Measurements from ENCODE around the gene FSD2. TPM values are rescaled to one million over a fixed set of nuclear protein-coding genes. Genes with fewer than 3 reads are reported as not detected.
A peak's percentile ranks its signal among the peaks of the same experiment; 100 is the strongest.

Gene FSD2
- total RNA-seq, 1 donor from 2014 or later = 0.09 TPM

GRCh38 chr15:82803793-82804574 lies 1.9 kb downstream of the FSD2 start:
- Histone ChIP-seq H3K27ac (ENCODE audit: low read depth, low read length) (no peak overlapping the region), H3K36me3 (ENCODE audit: insufficient read depth, low read length) (no peaks in the 10 kb centered on the region), H2AFZ (ENCODE audit: low read depth, low read length) (no peak overlapping the region), H3K4me2 (ENCODE audit: low read length) (no peak overlapping the region), H3K27me3 (ENCODE audit: insufficient read depth, low read length) (peaks cover 7% of the 10 kb centered on the region), H3K79me2 (ENCODE audit: insufficient read depth, low read length) (no peaks in the 10 kb centered on the region), H4K20me1 (ENCODE audit: insufficient read depth, low read length) (peaks cover 5% of the 10 kb centered on the region), H3K4me1 (ENCODE audit: insufficient read depth, low read length) (no peaks in the 10 kb centered on the region), H3K9me3 (ENCODE audit: insufficient read depth, low read depth, low read length) (no peaks in the 10 kb centered on the region), H3K9ac (ENCODE audit: low read length) (no peak overlapping the region), H3K4me3 (ENCODE audit: insufficient read depth, low read depth, low read length) (no peak overlapping the region)
- no peak for FAIRE-seq
- H3K9me3 Mint-ChIP-seq (ENCODE audit: unreplicated experiment) = peaks cover 6% of the 10 kb centered on the region
- H3K27me3 Mint-ChIP-seq (ENCODE audit: low read depth, unreplicated experiment) = peaks cover 32% of the 10 kb centered on the region
- peak overlapping the region; percentile 3 for H3K4me3 Mint-ChIP-seq (ENCODE audit: unreplicated experiment)
- H3K27ac Mint-ChIP-seq (ENCODE audit: unreplicated experiment) = peak overlapping the region; percentile 86
- TF ChIP-seq CTCF (IDR thresholded peaks at IDR 0.05; ENCODE audit: insufficient read depth, low read depth, low read length) (no peak), EZH2 (IDR thresholded peaks at IDR 0.05; ENCODE audit: insufficient read depth, low read length) (no peak)
- peaks cover 24% of the 10 kb centered on the region for H3K4me1 Mint-ChIP-seq (ENCODE audit: low read depth, unreplicated experiment)
- DNase-seq (ENCODE audit: low read depth) = no peak
- H3K36me3 Mint-ChIP-seq (ENCODE audit: low read depth, unreplicated experiment) = peaks cover 11% of the 10 kb centered on the region

- H3K4me1 ChIP-seq (ENCODE audit: insufficient read depth, low read length) = no peaks in the 10 kb centered on the region
- no peaks in the 10 kb centered on the region for H3K79me2 ChIP-seq (ENCODE audit: insufficient read depth, low read length)
- Mint-ChIP-seq H3K27me3 (ENCODE audit: low read depth, unreplicated experiment) (peaks cover 32% of the 10 kb centered on the region), H3K36me3 (ENCODE audit: low read depth, unreplicated experiment) (peaks cover 11% of the 10 kb centered on the region), H3K4me3 (ENCODE audit: unreplicated experiment) (no peak overlapping the region), H3K9me3 (ENCODE audit: unreplicated experiment) (peaks cover 6% of the 10 kb centered on the region), H3K4me1 (ENCODE audit: low read depth, unreplicated experiment) (peaks cover 20% of the 10 kb centered on the region), H3K27ac (ENCODE audit: unreplicated experiment) (no peak overlapping the region)
- FAIRE-seq = no peak
- no peaks in the 10 kb centered on the region for H4K20me1 ChIP-seq (ENCODE audit: insufficient read depth, low read length)
- no peak overlapping the region for H3K4me2 ChIP-seq (ENCODE audit: low read length)
- no peak overlapping the region for H3K9ac ChIP-seq (ENCODE audit: low read length)
- DNase-seq (ENCODE audit: low read depth) = no peak
- no peaks in the 10 kb centered on the region for H3K9me3 ChIP-seq (ENCODE audit: insufficient read depth, low read depth, low read length)
- H3K27ac ChIP-seq (ENCODE audit: low read depth, low read length) = no peak overlapping the region
- H3K27me3 ChIP-seq (ENCODE audit: insufficient read depth, low read length) = peaks cover 7% of the 10 kb centered on the region
- H3K36me3 ChIP-seq (ENCODE audit: insufficient read depth, low read length) = no peaks in the 10 kb centered on the region
- H3K4me3 ChIP-seq (ENCODE audit: insufficient read depth, low read depth, low read length) = no peak overlapping the region
- no peak overlapping the region for H2AFZ ChIP-seq (ENCODE audit: low read depth, low read length)
- no peak for TF ChIP-seq EZH2 (IDR thresholded peaks at IDR 0.05; ENCODE audit: insufficient read depth, low read length)
- no peak for TF ChIP-seq CTCF (IDR thresholded peaks at IDR 0.05; ENCODE audit: insufficient read depth, low read depth, low read length)
These were observed 3.4 kb downstream of the FSD2 start for GRCh38 chr15:82802497-82802896.
